ENCODE measurements around the gene JADE2. TPM values are rescaled to one million over a fixed set of nuclear protein-coding genes. Genes with fewer than 3 reads are reported as not detected.
"Not testable (repeated sequence)": the region's sequence is repeated elsewhere in the genome, so short reads cannot be mapped to it uniquely, and the experiment has no call there.

Gene JADE2
- polyA plus RNA-seq, 4 donors, result 3.9 to 12.8 (median 9.2) TPM

DNA sequence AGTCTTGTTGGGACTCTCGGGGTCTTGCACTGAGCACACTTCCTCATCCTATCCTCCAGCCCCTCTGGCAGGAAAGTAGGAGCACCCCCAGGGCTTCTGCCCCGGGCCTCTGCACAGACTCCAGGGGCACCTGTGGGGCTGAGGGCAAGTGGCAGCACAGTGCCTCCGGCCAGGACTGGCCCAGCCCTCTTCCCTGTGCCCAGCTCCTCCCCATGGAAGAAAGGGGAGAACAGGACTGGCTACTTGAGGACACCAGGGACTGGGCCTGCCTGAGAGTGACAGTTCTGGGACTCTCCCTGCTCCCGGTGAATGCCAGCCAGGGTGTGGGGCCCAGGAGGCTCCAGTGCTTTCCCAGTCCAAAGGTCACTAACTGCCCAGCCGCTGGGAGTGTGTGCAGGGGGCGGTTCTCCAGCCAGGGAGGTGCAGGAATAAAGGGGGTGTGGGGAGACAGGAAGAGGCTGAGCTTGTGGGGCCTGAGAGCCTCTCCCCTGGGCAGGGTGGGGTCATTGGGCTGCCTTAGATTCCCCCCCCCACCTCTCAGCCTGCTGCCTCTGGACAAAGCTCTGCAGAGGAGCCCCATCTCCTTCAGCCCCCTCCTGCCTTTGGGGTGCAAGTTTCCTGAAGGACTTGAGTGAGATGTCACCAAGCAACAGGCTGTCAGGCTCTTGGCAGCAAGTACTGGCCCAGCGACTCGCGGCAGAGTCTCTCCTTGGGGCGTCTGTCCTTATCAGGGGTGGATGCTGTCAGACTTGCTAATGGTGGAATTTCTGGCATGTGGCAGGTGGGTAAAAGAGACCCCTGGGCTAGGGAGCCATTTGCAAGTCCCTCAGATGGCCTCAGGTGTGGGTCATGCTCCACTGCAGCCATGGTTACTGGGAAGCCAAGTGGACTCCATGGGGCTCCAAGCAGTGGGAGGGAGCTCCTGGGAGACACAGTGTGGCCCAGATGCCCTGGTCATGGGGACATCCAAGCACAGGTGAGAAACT is 19.1 kb upstream of the JADE2 start:
- DNase-seq (ENCODE audit: low read depth in 4 of 4, low spot score in 3 of 4), result no peak

DNA sequence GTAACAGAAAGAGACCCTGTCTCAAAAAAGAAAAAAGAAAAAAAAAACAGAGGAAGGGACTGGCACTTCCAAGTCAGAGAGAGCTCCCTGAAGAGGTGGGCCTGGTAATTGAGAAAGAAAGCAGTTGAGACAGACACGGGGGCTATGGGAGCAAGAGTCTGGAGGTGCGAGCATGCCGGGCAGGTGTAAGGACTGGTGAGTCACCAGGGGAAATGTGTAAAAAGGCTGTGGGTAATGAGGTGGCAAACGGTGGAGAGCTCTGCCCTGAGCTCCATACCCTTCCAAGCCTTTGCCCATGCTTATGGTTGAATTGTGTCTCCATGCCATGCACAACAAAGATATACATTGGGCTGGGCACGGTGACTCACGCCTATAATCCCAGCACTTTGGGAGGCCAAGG is 18.0 kb upstream of the JADE2 start:
- no peak for DNase-seq (ENCODE audit: low read depth in 4 of 4, low spot score in 3 of 4)

DNA sequence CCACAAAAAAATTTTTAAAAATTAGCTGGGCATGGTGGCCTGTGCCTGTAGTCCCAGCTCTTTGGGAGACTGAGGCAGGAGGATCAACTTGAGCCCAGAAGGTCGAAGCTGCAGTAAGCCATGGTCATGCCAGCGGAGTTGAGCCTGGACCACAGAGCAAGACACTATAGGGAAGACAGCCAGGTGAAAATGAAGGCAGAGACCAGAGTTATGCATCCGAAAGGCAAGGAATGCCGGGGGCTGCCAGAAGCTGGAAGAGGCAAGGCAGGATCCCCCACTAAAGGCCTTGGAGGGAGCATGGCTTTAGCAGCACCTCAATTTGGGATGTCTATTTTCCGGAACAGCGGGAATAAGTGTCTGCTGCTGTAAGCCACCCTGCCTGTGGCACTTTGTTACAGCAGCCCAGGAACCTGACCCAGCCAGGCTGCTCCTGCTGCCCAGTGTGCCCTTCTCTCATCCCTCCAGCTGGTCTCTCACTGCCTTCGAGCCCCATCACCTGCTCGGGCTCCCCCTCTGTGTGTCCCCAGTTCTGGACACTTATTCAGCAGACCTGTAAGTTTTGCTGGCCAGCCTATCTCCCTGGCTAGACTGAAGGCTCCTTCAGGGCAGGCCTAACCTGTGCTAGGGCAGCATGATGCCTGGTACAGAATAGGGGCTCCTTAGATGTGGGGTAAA is 16.8 kb upstream of the JADE2 start:
- DNase-seq (ENCODE audit: low read depth in 4 of 4, low spot score in 3 of 4), result no peak

DNA sequence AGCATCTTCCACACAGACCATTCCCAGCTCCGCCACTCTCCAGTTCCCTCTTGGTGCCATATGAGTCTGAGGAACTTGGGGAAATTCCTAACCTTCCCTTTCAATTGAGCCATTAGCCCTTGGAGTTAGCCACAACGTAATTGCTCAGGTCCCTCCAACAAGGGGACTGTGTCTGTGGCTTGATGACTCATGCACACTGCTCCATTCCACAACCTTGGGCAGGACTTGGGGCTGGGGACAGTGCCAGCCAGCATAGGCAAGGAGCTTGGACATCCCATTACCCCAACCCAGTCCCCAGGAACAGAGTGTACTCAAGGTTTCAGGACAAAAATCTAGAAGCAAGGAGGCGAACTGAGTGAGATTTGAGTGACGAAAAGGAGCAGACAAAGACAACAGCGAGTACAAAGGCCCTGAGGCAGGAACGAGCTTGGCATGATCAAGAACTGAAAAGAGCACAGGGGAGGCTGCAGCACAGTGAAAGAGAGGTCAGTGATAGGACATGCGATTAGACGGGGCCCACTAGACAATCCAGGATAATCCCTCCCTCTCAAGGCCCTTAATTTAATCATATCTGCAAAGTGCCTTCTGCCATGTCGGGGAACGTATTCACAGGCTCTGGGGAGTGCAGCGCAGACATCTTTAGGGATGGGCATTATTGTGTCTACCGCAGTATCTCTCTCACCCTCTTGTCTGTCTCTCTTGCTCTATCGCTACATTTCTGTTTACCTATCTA is 16.0 kb upstream of the JADE2 start:
- no peak for DNase-seq (ENCODE audit: low read depth in 4 of 4, low spot score in 3 of 4)

DNA sequence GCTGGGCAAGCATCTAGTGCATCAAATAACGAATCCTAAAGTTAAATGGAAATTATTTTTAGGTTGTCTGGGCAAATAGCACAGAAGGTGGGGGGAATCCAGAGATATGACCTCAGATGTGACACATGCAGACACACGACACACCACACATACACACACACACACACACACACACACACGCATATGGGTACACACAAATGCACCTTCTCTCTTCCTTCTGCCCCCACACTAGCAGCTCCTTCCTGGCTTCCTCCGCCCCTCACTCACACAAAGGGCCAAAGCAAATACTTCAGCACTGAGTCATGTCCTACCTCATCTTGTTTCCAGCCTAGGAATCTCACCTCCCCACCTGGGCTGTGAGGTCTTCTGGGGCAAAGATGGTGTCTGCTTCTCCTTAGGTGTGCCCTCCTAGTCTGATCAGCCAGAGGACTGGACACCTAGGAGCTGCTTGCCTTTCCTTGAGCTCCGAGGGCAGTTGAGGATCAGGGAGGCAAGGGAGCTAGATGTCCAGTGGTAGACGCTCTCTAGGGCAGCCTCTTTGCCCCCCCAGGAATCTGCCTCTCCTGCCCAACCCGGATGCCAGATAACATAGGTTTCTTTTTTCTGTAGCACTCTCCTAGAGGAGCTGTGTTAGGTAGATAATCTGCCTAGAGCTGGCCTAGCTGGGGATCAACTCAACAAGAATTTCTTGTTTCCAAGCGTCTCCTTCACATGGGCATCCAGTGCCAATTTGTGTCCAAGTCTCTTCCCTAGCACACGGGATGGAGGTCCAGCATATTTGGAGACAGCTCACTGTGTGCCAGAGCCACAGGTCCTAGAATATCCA is 14.3 kb upstream of the JADE2 start:
- DNase-seq (ENCODE audit: low read depth in 4 of 4, low spot score in 3 of 4), result no peak

DNA sequence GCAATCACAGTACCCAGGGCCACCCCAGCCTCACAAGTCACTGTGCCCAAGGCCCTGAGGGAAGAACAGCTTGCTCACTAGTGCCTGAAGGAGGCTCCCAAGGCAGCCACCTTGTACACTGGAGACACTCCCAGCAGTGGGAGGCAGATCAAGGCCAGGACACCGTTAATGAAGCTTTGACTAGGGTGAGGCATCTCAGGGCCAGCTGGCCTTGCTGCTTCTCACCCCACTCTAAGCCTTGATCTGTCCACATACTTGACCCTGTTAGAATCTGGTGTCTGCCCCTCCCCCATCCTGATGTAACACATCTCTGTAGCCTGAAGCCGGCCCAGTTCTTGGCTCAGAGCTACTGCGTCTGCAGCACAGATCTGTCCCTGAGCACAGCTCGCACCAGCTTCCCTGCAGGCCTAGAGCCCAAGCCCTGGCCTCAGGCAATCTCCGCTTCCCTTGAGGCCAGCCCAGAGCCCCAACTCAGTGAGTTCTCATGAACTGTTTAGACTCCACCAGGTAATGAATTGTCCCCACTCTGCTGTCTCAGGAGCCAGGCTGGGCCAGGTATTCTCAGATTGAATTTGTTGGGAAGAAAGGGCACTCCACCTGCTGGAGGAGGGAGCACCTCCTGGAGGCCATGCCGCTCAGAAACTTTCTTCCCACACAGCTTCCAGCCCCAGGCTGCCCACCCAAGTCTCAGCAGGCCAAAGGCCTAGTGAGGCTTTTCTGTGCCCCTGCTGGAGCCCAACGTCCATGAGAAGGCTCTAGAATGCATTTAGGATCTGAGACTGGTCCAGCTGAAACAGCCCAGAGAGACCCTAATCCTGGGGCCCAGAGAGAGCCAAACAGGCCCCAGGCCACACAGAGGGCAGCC is 13.4 kb upstream of the JADE2 start:
- DNase-seq (ENCODE audit: low read depth in 4 of 4, low spot score in 3 of 4), result no peak

DNA sequence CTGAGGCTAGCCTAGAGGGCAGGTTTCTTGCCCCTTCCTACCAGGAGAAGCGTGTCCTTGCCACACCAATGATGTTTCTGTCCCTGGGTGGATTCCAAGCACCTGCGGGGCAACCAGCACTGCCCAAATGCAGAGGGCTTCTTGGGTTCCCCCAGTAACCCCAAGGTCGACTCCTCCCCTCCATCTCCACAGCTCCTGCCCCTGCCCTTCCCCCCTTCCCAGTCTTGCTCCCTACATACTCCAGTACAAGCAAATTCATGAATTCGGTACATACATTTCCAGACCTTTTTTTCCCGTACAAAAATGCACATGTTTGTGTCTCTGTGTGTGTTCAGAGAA is 12.8 kb upstream of the JADE2 start:
- no peak for DNase-seq (ENCODE audit: low read depth in 4 of 4, low spot score in 3 of 4)

DNA sequence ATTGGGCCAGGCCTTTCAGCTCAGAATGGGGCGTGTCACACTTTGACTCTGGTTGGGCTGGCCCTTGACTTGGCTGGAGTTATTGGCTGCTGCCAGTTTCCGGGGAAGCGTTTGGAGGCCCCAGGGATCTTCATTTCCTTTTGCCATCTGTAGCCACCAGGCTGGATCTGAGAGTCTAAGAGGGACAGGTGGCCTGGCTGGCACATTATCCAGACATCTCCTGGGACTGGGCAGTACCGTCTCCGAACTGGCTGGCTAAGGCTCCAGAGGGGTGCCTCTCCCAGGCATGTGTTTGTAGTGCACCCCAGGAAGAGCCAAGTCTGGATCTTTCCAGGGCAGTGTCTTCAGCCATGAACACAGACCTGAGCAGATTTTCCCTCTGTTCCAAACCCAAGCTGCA is 9.7 kb upstream of the JADE2 start:
- no peak for DNase-seq (ENCODE audit: low read depth in 4 of 4, low spot score in 3 of 4)

DNA sequence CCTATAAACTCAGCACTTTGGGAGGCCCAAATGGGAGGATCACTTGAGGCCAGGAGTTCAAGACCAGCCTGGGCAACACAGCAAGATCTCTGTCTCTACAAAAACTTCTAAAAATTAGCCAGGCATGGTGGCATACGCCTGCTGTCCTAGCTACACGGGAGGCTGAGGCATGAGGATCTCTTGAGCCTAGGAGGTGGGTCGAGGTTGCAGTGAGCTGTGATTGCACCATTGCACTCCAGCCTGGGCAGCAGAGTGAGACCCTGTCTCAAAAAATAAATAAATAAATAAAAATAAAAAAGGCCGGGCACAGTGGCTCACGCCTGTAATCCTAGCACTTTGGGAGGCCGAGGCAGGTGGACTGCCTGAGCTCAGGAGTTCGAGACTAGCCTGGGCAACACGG is 8.5 kb upstream of the JADE2 start:
- DNase-seq (ENCODE audit: low read depth in 4 of 4, low spot score in 3 of 4), result not testable (repeated sequence)

DNA sequence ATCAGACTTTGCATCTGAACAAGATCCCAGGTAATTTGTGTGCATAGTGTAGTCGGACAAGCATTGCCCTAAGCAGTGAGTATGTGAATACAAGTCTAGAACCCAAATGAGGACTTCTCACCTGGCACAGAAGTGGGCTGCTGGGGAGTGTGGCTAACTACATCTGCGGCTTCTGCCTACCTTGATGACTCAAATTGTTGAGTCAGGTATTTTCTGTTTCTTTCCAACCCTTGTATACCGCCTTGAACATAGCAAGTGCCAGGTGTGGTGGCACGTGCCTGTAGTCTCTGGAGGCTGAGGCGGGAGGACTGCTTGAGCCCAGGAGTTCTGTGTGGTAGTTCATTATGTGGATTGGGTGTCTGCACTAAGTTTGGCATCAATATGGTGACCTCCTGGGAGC is 7.9 kb upstream of the JADE2 start:
- no peak for DNase-seq (ENCODE audit: low read depth in 4 of 4, low spot score in 3 of 4)

DNA sequence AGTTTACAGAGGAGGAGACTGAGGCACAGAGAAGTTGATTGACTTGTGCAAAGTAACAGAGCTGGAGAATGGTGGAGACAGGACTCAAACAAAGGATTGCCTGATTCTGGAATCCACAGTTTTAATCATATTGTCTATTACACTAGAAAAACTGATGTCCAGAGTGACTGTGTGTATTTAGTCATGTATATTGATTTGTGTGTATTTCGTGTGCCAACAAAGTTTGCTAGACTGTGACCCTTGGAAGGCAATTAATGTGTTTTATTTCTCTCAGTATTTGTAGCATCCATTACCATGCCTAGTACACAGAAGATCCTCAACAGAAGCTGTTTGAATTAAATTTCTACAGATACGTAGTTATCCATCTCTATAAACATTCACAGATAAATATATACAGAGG is 5.5 kb upstream of the JADE2 start:
- DNase-seq (ENCODE audit: low read depth in 4 of 4, low spot score in 3 of 4), result no peak

- DNase-seq (ENCODE audit: low read depth in 4 of 4, low spot score in 3 of 4), result no peak
Observed at GRCh38 chr5:134521841-134522240, 3.6 kb upstream of the JADE2 start.

- DNase-seq (ENCODE audit: low read depth in 4 of 4, low spot score in 3 of 4), result no peak
Observed at GRCh38 chr5:134523543-134524271, 1.8 kb upstream of the JADE2 start.

- no peak for DNase-seq (ENCODE audit: low read depth in 4 of 4, low spot score in 3 of 4)
Observed at GRCh38 chr5:134524272-134524825, 1.1 kb upstream of the JADE2 start.

DNA sequence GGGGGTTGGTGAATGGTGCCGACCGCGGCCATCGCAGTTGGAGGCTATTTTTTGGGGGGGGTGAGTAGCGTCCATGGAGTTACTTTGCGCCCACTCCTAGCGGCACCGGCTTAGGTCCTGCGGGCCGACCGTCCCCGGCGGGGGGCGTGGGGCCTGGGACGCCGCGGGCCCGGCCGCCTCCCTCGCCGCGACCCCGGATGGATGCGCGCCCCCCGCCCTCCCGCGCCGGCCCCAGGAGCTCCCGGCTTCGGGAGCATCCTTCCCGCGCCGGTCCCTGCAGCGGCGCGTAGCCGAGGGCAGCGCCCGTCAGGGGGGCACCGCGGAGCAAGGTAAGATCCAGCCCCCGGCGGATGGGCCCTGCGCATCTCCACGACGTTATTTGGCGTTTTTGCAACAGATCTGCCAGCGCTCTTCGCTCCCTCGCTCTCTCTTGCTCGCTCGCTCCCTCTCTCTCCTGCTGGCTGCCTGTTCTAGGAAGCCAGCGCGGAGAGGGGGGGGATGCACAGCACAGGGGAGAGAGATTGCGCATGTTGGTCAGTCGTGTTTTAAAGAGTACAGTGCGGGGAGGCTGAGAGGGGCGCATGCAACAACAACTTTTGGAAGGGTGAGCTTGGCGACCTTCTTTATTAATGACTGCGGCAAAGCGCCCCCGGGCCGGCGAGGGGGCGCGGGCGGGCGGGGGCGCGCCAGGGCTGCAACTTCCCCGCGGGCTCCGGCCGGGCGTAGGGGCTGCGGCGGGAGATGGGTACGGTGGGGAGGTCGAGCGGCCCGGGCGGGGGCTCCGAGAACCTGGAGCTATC is 413 bp downstream of the JADE2 start:
- no peak for DNase-seq (ENCODE audit: low read depth in 4 of 4, low spot score in 3 of 4)

GRCh38 chr5:134526483-134527155 is 1.1 kb downstream of the JADE2 start:
- no peak for DNase-seq (ENCODE audit: low read depth in 4 of 4, low spot score in 3 of 4)
